Caco-2 (cell line): Measurements from ENCODE around the gene ABCC4. TPM values are rescaled to one million over a fixed set of nuclear protein-coding genes. Genes with fewer than 3 reads are reported as not detected.

Experiments
- BruUV-seq: library from RNA; stranded (reverse); fragments of 400-500 nt; replicated peaks from 2 replicates; lab custom pipeline; 2021; lab: Mats Ljungman, UMichigan
- CTCF ChIA-PET: fragments of 300-600 bp; sonication (Branson Sonifier 250); formaldehyde crosslinking; loops from one replicate; lab custom pipeline; 2022; ENCODE audit warnings: antibody characterized with exemption; lab: Charles Lee
- POLR2A ChIA-PET: fragments of 300-600 bp; sonication (Branson Sonifier 250); formaldehyde crosslinking; loops from one replicate; lab custom pipeline; 2022; ENCODE audit warnings: antibody characterized with exemption; lab: Charles Lee
- DNase-seq, 2 experiments: peaks; one replicate each; pipeline versions ENCODE4 v3.0.0 to v3.0.0-alpha.2; 2020 to 2022
- H3K27me3 ChIP-seq: replicated peaks from 2 replicates; pipeline ENCODE4 v1.6.0; 2011; ENCODE audit warnings: low read length; ENCODE audit not compliant: control insufficient read depth, insufficient read depth
- H3K36me3 ChIP-seq: 2 replicates; pipeline ENCODE4 v1.5.1; 2011; ENCODE audit warnings: low read length; ENCODE audit not compliant: control insufficient read depth, insufficient read depth
- H3K4me1 ChIP-seq: fragments of 250-450 bp; sonication (Bioruptor Pico); 2 replicates; pipeline ENCODE4 v1.5.1; 2020; ENCODE audit warnings: mild to moderate bottlenecking
- H3K4me3 ChIP-seq: 2 replicates; pipeline ENCODE4 v1.5.1; 2011; ENCODE audit warnings: low read depth, mild to moderate bottlenecking, control low read depth, low read length
- H3K9me3 ChIP-seq: fragments of 250-450 bp; sonication (Bioruptor Pico); 2 replicates; pipeline ENCODE4 v1.5.1; 2020; ENCODE audit warnings: mild to moderate bottlenecking, moderate library complexity
- H3K27ac Mint-ChIP-seq: one replicate; pipeline ENCODE4 v1.8.0; 2022; ENCODE audit warnings: mixed read lengths; ENCODE audit not compliant: unreplicated experiment
- H3K27me3 Mint-ChIP-seq: one replicate; pipeline ENCODE4 v1.8.0; 2022; ENCODE audit warnings: mixed read lengths; ENCODE audit not compliant: insufficient read depth, unreplicated experiment
- H3K36me3 Mint-ChIP-seq: one replicate; pipeline ENCODE4 v1.8.0; 2022; ENCODE audit warnings: mild to moderate bottlenecking, mixed read lengths; ENCODE audit not compliant: insufficient read depth, unreplicated experiment
- H3K4me1 Mint-ChIP-seq: one replicate; pipeline ENCODE4 v1.8.0; 2022; ENCODE audit warnings: low read depth, mixed read lengths; ENCODE audit not compliant: unreplicated experiment
- H3K4me3 Mint-ChIP-seq: one replicate; pipeline ENCODE4 v1.8.0; 2022; ENCODE audit warnings: mild to moderate bottlenecking, moderate library complexity, mixed read lengths; ENCODE audit not compliant: unreplicated experiment
- H3K9me3 Mint-ChIP-seq: one replicate; pipeline ENCODE4 v1.8.0; 2022; ENCODE audit warnings: mixed read lengths; ENCODE audit not compliant: unreplicated experiment
- CTCF ChIP-seq, 2 experiments: fragments of 200-600 bp in 1 of 2; IDR thresholded peaks; 1 replicate in 1 of 2; 2 replicates in 1 of 2; pipeline versions ENCODE4 v1.5.1 to v1.8.0; 2011 to 2022; ENCODE audit warnings: antibody characterized with exemption in 1 of 2, control low read depth in 1 of 2, inconsistent platforms in 1 of 2, low read depth in 1 of 2, low read length in 1 of 2, mild to moderate bottlenecking in 1 of 2, moderate library complexity in 1 of 2; ENCODE audit not compliant: insufficient read depth in 1 of 2, severe bottlenecking in 1 of 2, unreplicated experiment in 1 of 2
- intact Hi-C: fragments of 100-400 bp; cut with micrococcal nuclease; formaldehyde crosslinking; loops from one replicate; pipeline ENCODE4 v1.10.0; 2022; ENCODE audit not compliant: unreplicated experiment
- total RNA-seq: library from RNA; stranded (reverse); gene quantifications from 2 replicates; pipeline ENCODE4 v1.2.3, GENCODE V29; 2022

Gene ABCC4
- total RNA-seq, 1 experiment from 2014 or later: 51.9 TPM

- Histone ChIP-seq H3K36me3 (no peaks in the 10 kb centered on the region), H3K9me3 (no peaks in the 10 kb centered on the region), H3K4me3 (no peak overlapping the region), H3K4me1 (no peaks in the 10 kb centered on the region), H3K27me3 (no peaks in the 10 kb centered on the region)
- no peaks in the 10 kb centered on the region for H3K27me3 Mint-ChIP-seq
- H3K4me3 Mint-ChIP-seq: no peak overlapping the region
- no peaks in the 10 kb centered on the region for H3K4me1 Mint-ChIP-seq
- BruUV-seq: no TSS peak
- no peak for DNase-seq
- ChIA-PET POLR2A (no interaction called here), CTCF (no interaction called here)
- no peak for TF ChIP-seq CTCF (IDR thresholded peaks at IDR 0.05; ENCODE audit: insufficient read depth in 1 of 2, low read depth in 1 of 2, low read length in 1 of 2, severe bottlenecking in 1 of 2, unreplicated experiment in 1 of 2)
- no peaks in the 10 kb centered on the region for H3K36me3 Mint-ChIP-seq
- H3K9me3 Mint-ChIP-seq: no peaks in the 10 kb centered on the region
- intact Hi-C loops: no loop called here
- no peak overlapping the region for H3K27ac Mint-ChIP-seq
Measured at GRCh38 chr13:95343944-95344343, 42.7 kb upstream of the ABCC4 start.

- H3K27ac Mint-ChIP-seq: no peak overlapping the region
- intact Hi-C loops: no loop called here
- TF ChIP-seq CTCF (IDR thresholded peaks at IDR 0.05; ENCODE audit: insufficient read depth in 1 of 2, low read depth in 1 of 2, low read length in 1 of 2, severe bottlenecking in 1 of 2, unreplicated experiment in 1 of 2): no peak
- no peaks in the 10 kb centered on the region for H3K27me3 ChIP-seq
- H3K4me1 Mint-ChIP-seq: no peaks in the 10 kb centered on the region
- no peaks in the 10 kb centered on the region for H3K36me3 Mint-ChIP-seq
- no peaks in the 10 kb centered on the region for H3K27me3 Mint-ChIP-seq
- H3K9me3 Mint-ChIP-seq: no peaks in the 10 kb centered on the region
- POLR2A ChIA-PET: no interaction called here
- H3K4me1 ChIP-seq: no peaks in the 10 kb centered on the region
- CTCF ChIA-PET: interaction anchor here (0.7 kb wide), 1 partner anchor 39 kb away, joined by 7 read pairs; no protein-coding TSS in a partner anchor
- H3K4me3 Mint-ChIP-seq: no peak overlapping the region
- BruUV-seq: no TSS peak
- H3K9me3 ChIP-seq: no peaks in the 10 kb centered on the region
- no peaks in the 10 kb centered on the region for H3K36me3 ChIP-seq
- H3K4me3 ChIP-seq: no peak overlapping the region
- DNase-seq: no peak
Measured at GRCh38 chr13:95341441-95341840, 40.2 kb upstream of the ABCC4 start.

- no TSS peak for BruUV-seq
- intact Hi-C loops: no loop called here
- no peaks in the 10 kb centered on the region for H3K36me3 ChIP-seq
- Mint-ChIP-seq H3K27me3 (no peaks in the 10 kb centered on the region), H3K9me3 (no peaks in the 10 kb centered on the region), H3K27ac (no peak overlapping the region), H3K4me1 (no peaks in the 10 kb centered on the region), H3K4me3 (no peak overlapping the region), H3K36me3 (no peaks in the 10 kb centered on the region)
- H3K27me3 ChIP-seq: no peaks in the 10 kb centered on the region
- ChIA-PET POLR2A (no interaction called here), CTCF (no interaction called here)
- no peaks in the 10 kb centered on the region for H3K4me1 ChIP-seq
- no peak for DNase-seq
- H3K9me3 ChIP-seq: no peaks in the 10 kb centered on the region
- no peak overlapping the region for H3K4me3 ChIP-seq
- TF ChIP-seq CTCF (IDR thresholded peaks at IDR 0.05; ENCODE audit: insufficient read depth in 1 of 2, low read depth in 1 of 2, low read length in 1 of 2, severe bottlenecking in 1 of 2, unreplicated experiment in 1 of 2): no peak
Measured at GRCh38 chr13:95338905-95339304, 37.7 kb upstream of the ABCC4 start.
